Loucy (cell line): ENCODE results near the gene AGAP3.

ENCODE experiments used
- EZH2phosphoT487 ChIP-seq: fragments of 200-600 bp; IDR thresholded peaks from 2 replicates; pipeline ENCODE4 v1.6.1; 2018; ENCODE audit warnings: antibody characterized with exemption, mild to moderate bottlenecking, moderate library complexity, borderline replicate concordance
- TF ChIP-seq, protein P1 (sequence below): fragments of 200-600 bp; sonication (generic); conservative IDR thresholded peaks from 2 replicates; pipeline ENCODE4 v1.5.1; 2014; ENCODE audit warnings: mild to moderate bottlenecking, antibody characterized with exemption, low read length

DNA sequence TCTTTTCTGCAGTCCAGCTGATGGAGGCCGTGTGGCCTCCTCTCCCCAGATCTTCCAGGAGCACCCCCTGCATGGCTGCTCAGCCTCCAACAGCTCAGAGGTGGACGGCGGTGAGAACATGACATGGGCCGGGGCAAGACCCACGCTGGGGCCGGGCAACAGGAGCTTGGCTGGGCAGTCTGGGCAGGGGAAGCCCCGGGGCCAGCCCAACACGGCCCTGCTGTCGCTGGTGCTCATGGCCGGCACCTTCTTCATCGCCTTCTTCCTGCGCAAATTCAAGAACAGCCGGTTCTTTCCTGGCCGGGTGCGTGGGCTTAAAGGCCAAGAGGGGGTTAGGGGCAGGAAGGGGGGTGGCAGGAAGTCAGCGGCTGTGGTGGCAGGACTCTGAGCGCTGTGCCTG, 12.3 kb upstream of the AGAP3 start:
- TF ChIP-seq, protein P1, sequence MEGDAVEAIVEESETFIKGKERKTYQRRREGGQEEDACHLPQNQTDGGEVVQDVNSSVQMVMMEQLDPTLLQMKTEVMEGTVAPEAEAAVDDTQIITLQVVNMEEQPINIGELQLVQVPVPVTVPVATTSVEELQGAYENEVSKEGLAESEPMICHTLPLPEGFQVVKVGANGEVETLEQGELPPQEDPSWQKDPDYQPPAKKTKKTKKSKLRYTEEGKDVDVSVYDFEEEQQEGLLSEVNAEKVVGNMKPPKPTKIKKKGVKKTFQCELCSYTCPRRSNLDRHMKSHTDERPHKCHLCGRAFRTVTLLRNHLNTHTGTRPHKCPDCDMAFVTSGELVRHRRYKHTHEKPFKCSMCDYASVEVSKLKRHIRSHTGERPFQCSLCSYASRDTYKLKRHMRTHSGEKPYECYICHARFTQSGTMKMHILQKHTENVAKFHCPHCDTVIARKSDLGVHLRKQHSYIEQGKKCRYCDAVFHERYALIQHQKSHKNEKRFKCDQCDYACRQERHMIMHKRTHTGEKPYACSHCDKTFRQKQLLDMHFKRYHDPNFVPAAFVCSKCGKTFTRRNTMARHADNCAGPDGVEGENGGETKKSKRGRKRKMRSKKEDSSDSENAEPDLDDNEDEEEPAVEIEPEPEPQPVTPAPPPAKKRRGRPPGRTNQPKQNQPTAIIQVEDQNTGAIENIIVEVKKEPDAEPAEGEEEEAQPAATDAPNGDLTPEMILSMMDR, result no peak
- TF ChIP-seq EZH2phosphoT487, result no peak
